Measurements from ENCODE around the gene USP50. TPM values are rescaled to one million over a fixed set of nuclear protein-coding genes. Genes with fewer than 3 reads are reported as not detected.

Gene USP50
- total RNA-seq, 1 experiment from 2014 or later = not detected

GRCh38 chr15:50544368-50544767, 2.1 kb downstream of the USP50 start:
- H2BK12ac ChIP-seq (ENCODE audit: insufficient read length, low read depth, low read length) = no peak overlapping the region
- H3K4me1 ChIP-seq (ENCODE audit: insufficient read depth, low read length) = no peaks in the 10 kb centered on the region; the same call in 1 of the 2 replicates
- no peak overlapping the region for H3T11ph ChIP-seq (ENCODE audit: low read length)
- no peak overlapping the region for H3K56ac ChIP-seq (ENCODE audit: insufficient read length, low read depth, low read length)
- Mint-ChIP-seq H3K27me3 (ENCODE audit: low read depth) (no peaks in the 10 kb centered on the region), H3K9me3 (no peaks in the 10 kb centered on the region), H3K4me1 (peaks cover 4% of the 10 kb centered on the region in 2 experiments), H3K4me3 (no peak overlapping the region), H3K36me3 (ENCODE audit: insufficient read depth in 1 of 3, low read depth in 3 of 3) (no peaks in the 10 kb centered on the region), H3K27ac (peak overlapping the region in 1 of 3 experiments; percentile 72; a peak in 1 of 7 replicates)
- H3K27ac ChIP-seq (ENCODE audit: insufficient read length, low read depth, low read length) = no peak overlapping the region
- no peak overlapping the region for H4K91ac ChIP-seq (ENCODE audit: insufficient read length, low read depth, low read length)
- H4K20me1 ChIP-seq (ENCODE audit: control insufficient read depth, insufficient read depth, insufficient read length) = no peaks in the 10 kb centered on the region
- no peak overlapping the region for H2AK5ac ChIP-seq (ENCODE audit: insufficient read length, low read length)
- no peaks in the 10 kb centered on the region for H3K79me1 ChIP-seq (ENCODE audit: insufficient read depth, low read depth, low read length, poor library complexity, severe bottlenecking)
- no peak overlapping the region for H2BK15ac ChIP-seq (ENCODE audit: low read depth, low read length)
- H2BK20ac ChIP-seq (ENCODE audit: low read depth, low read length, poor library complexity, severe bottlenecking) = no peak overlapping the region
- no peak overlapping the region for H2AFZ ChIP-seq (ENCODE audit: low read length)
- no peak overlapping the region for H4K8ac ChIP-seq (replicated peaks; ENCODE audit: insufficient read length, low read depth, low read length)
- DNase-seq = no peak
- H3K27me3 ChIP-seq (ENCODE audit: insufficient read depth, low read length) = no peaks in the 10 kb centered on the region
- H2BK5ac ChIP-seq (ENCODE audit: insufficient read length, low read length) = no peak overlapping the region
- H3K9me3 ChIP-seq (ENCODE audit: control insufficient read depth, low read depth, low read length) = no peaks in the 10 kb centered on the region
- WGBS (ENCODE audit: extremely low coverage, insufficient read length, low lambda C conversion rate) = no CpG with 5 or more reads among the region's 5 CpGs
- no peak overlapping the region for H3K23ac ChIP-seq (ENCODE audit: insufficient read length, low read depth, low read length)
- no peak overlapping the region for H2BK120ac ChIP-seq (ENCODE audit: low read depth, low read length, poor library complexity, severe bottlenecking)
- no peaks in the 10 kb centered on the region for H3K23me2 ChIP-seq (ENCODE audit: insufficient read length, low read depth, low read length, poor library complexity, severe bottlenecking)
- no peak overlapping the region for H3K4me2 ChIP-seq (ENCODE audit: insufficient read depth, insufficient read length, low read length)
- no peak overlapping the region for H4K5ac ChIP-seq (ENCODE audit: insufficient read length, low read depth, low read length)
- H3K9ac ChIP-seq (ENCODE audit: extremely low read depth, insufficient read length, low read length) = no peak overlapping the region
- H3K18ac ChIP-seq (ENCODE audit: insufficient read length, low read depth, low read length) = no peak overlapping the region
- H3K14ac ChIP-seq (ENCODE audit: insufficient read depth, low read length) = no peak overlapping the region
- no peak overlapping the region for H3K4ac ChIP-seq (ENCODE audit: low read depth, low read length)
- no peaks in the 10 kb centered on the region for H3K79me2 ChIP-seq (ENCODE audit: insufficient read depth, low read length)
- TF ChIP-seq CTCF (conservative IDR thresholded peaks at IDR 0.05) = no peak

Data from H9 (cell line).